GM18507 (cell line): ENCODE measurements around the gene PIP5KL1.
A peak's percentile ranks its signal among the peaks of the same experiment; 100 is the strongest.

Experiments used
- DNase-seq: peaks from one replicate; pipeline ENCODE4 v3.0.0; 2011; ENCODE audit warnings: low read depth; ENCODE audit not compliant: insufficient read length; ENCODE audit errors: extremely low spot score
- FAIRE-seq: peaks from 2 replicates; lab custom pipeline; 2011; peaks lifted over from hg19 to GRCh38; lab: Jason Lieb, UNC

Gene PIP5KL1

GRCh38 chr9:127930231-127931091 lies at the start of gene PIP5KL1:
Gene PIP5KL1, minus strand, starts transcription at chr9:127930777. Its CDS starts 25 bp downstream, at chr9:127930752.
- DNase-seq: peak; percentile 86
- FAIRE-seq: peak; percentile 78

- DNase-seq (no peak), FAIRE-seq (no peak)
These were observed 49.6 kb upstream of the PIP5KL1 start for GRCh38 chr9:127980060-127980705.

GRCh38 chr9:127979333-127980059 lies 48.9 kb upstream of the PIP5KL1 start:
- peak; percentile 85 for FAIRE-seq
- no peak for DNase-seq

GRCh38 chr9:127979015-127979332 lies 48.4 kb upstream of the PIP5KL1 start:
- FAIRE-seq (no peak), DNase-seq (no peak)

GRCh38 chr9:127977884-127978647 lies 47.5 kb upstream of the PIP5KL1 start:
- no peak for DNase-seq
- FAIRE-seq: no peak

GRCh38 chr9:127977009-127977883 lies 46.7 kb upstream of the PIP5KL1 start:
- FAIRE-seq (peak; percentile 56), DNase-seq (no peak)

GRCh38 chr9:127976498-127976897 lies 45.9 kb upstream of the PIP5KL1 start:
- no peak for DNase-seq
- no peak for FAIRE-seq

GRCh38 chr9:127975376-127976315 lies 45.1 kb upstream of the PIP5KL1 start:
- no peak for DNase-seq

GRCh38 chr9:127974769-127975261 lies 44.2 kb upstream of the PIP5KL1 start:
- FAIRE-seq (no peak), DNase-seq (no peak)

More at GRCh38 chr9:127975376-127976315, 45.1 kb upstream of the PIP5KL1 start:
- FAIRE-seq: no peak

- no peak for DNase-seq
- FAIRE-seq: no peak
These were observed 43.6 kb upstream of the PIP5KL1 start for GRCh38 chr9:127974001-127974768.

- no peak for FAIRE-seq
- DNase-seq: no peak
These were observed 42.8 kb upstream of the PIP5KL1 start for GRCh38 chr9:127973169-127974000.

- no peak for DNase-seq
- no peak for FAIRE-seq
These were observed 41.8 kb upstream of the PIP5KL1 start for GRCh38 chr9:127972236-127972871.

- DNase-seq: no peak
- FAIRE-seq: no peak
These were observed 41.0 kb upstream of the PIP5KL1 start for GRCh38 chr9:127971357-127972235.
